Astrocyte of the spinal cord (primary cell): Measurements from ENCODE around the gene MLXIPL.

Experiments
- DNase-seq: peaks from one replicate; pipeline ENCODE4 v3.0.0; 2011; ENCODE audit warnings: low read depth, low spot score
- H3K4me3 ChIP-seq: 2 replicates; pipeline ENCODE4 v1.5.1; 2011; ENCODE audit warnings: low read depth, mild to moderate bottlenecking, low read length, moderate library complexity
- CTCF ChIP-seq: IDR thresholded peaks from 2 replicates; pipeline ENCODE4 v1.5.1; 2012; ENCODE audit warnings: low read depth, mild to moderate bottlenecking, low read length, inconsistent platforms
- in situ Hi-C: cut with HindIII; loops from 2 replicates; pipeline ENCODE4 v1.10.0; 2017; ENCODE audit warnings: low sequenced_read_pairs

The MLXIPL gene

GRCh38 chr7:73605601-73606220, 18.6 kb downstream of the MLXIPL start:
- no peak for DNase-seq
- in situ Hi-C loops, result no loop called here
- no peak overlapping the region for H3K4me3 ChIP-seq
- TF ChIP-seq CTCF, result no peak

- TF ChIP-seq CTCF, result no peak
- H3K4me3 ChIP-seq, result no peak overlapping the region
- in situ Hi-C loops, result no loop called here
- DNase-seq, result no peak
Observed at GRCh38 chr7:73602721-73603651, 21.3 kb downstream of the MLXIPL start.

GRCh38 chr7:73599916-73600315, 24.4 kb downstream of the MLXIPL start:
- no peak for TF ChIP-seq CTCF
- DNase-seq, result no peak
- in situ Hi-C loops, result no loop called here
- H3K4me3 ChIP-seq, result no peak overlapping the region

- in situ Hi-C loops, result no loop called here
- no peak for DNase-seq
- H3K4me3 ChIP-seq, result no peak overlapping the region
- no peak for TF ChIP-seq CTCF
Observed at GRCh38 chr7:73599151-73599882, 25.0 kb downstream of the MLXIPL start.

GRCh38 chr7:73597978-73598782, 26.1 kb downstream of the MLXIPL start:
- in situ Hi-C loops, result no loop called here
- DNase-seq, result no peak
- no peak for TF ChIP-seq CTCF
- H3K4me3 ChIP-seq, result no peak overlapping the region
